Panc1 (cell line): ENCODE data around the gene DLG2. TPM values are rescaled to one million over a fixed set of nuclear protein-coding genes. Genes with fewer than 3 reads are reported as not detected.

Source experiments
- ATAC-seq: fragments of 200-7000 bp; cut with Tn5 transposase; 2 replicates; pipeline ENCODE4 v1.9.1; 2020; ENCODE audit warnings: mild to moderate bottlenecking, moderate library complexity
- BruUV-seq: library from RNA; stranded (reverse); fragments of 400-500 nt; replicated peaks from 2 replicates; lab custom pipeline; 2021; lab: Mats Ljungman, UMichigan
- CTCF ChIA-PET: fragments of 300-600 bp; sonication (Branson Sonifier 250); formaldehyde crosslinking; loops from one replicate; lab custom pipeline; 2022; ENCODE audit warnings: antibody characterized with exemption; lab: Charles Lee
- POLR2A ChIA-PET: fragments of 300-600 bp; sonication (Branson Sonifier 250); formaldehyde crosslinking; loops from one replicate; lab custom pipeline; 2022; ENCODE audit warnings: antibody characterized with exemption; lab: Charles Lee
- DNase-seq: peaks from one replicate; pipeline ENCODE4 v3.0.0-alpha.2; 2010; ENCODE audit warnings: low read depth, low spot score
- H3K27ac ChIP-seq: 2 replicates; pipeline ENCODE4 v1.5.1; 2011; ENCODE audit warnings: mild to moderate bottlenecking, low read length, inconsistent platforms
- H3K27me3 ChIP-seq: fragments of 200-500 bp; sonication (Bioruptor generic); 2 replicates; pipeline ENCODE4 v1.6.0; 2014; ENCODE audit warnings: low read length, inconsistent platforms; ENCODE audit not compliant: control insufficient read depth, insufficient read depth
- H3K36me3 ChIP-seq: fragments of 200-500 bp; sonication (Bioruptor generic); 2 replicates; pipeline ENCODE4 v1.5.1; 2014; ENCODE audit warnings: inconsistent platforms, mild to moderate bottlenecking, low read length, moderate library complexity; ENCODE audit not compliant: control insufficient read depth, insufficient read depth
- H3K4me1 ChIP-seq: 2 replicates; pipeline ENCODE4 v1.5.1; 2011; ENCODE audit warnings: inconsistent platforms, mild to moderate bottlenecking, low read length, moderate library complexity; ENCODE audit not compliant: control insufficient read depth, insufficient read depth
- H3K4me3 ChIP-seq, 2 experiments: 2 replicates each; pipeline ENCODE4 v1.5.1; 2011 to 2012; ENCODE audit warnings: low read depth in 2 of 2, low read length in 2 of 2, mild to moderate bottlenecking in 2 of 2, inconsistent platforms in 1 of 2, moderate library complexity in 1 of 2
- H3K9me3 ChIP-seq: fragments of 200-500 bp; sonication (Bioruptor generic); 2 replicates; pipeline ENCODE4 v1.5.1; 2014; ENCODE audit warnings: low read depth, mild to moderate bottlenecking, inconsistent platforms, low read length, moderate library complexity; ENCODE audit not compliant: control insufficient read depth, insufficient read depth
- POLR2AphosphoS5 ChIP-seq: IDR thresholded peaks from 2 replicates; pipeline ENCODE4 v1.6.1; 2012; ENCODE audit warnings: mild to moderate bottlenecking, low read depth, low read length, moderate library complexity
- SIN3A ChIP-seq: IDR thresholded peaks from 2 replicates; pipeline ENCODE4 v1.6.1; 2012; ENCODE audit warnings: low read depth, mild to moderate bottlenecking, low read length, moderate library complexity, borderline replicate concordance; ENCODE audit not compliant: insufficient read depth
- TCF7L2 ChIP-seq: IDR thresholded peaks from 2 replicates; pipeline ENCODE4 v1.6.1; 2011; ENCODE audit warnings: mild to moderate bottlenecking, low read depth, low read length, inconsistent platforms
- in situ Hi-C: cut with HindIII; loops from 2 replicates; pipeline ENCODE4 v1.10.0; 2016; ENCODE audit warnings: low sequenced_read_pairs, low pct_unique_long_range_greater_than_20kb
- intact Hi-C: fragments of 100-400 bp; cut with micrococcal nuclease; formaldehyde crosslinking; loops from one replicate; pipeline ENCODE4 v1.10.0; 2022; ENCODE audit not compliant: unreplicated experiment
- total RNA-seq: library from RNA; stranded (reverse); gene quantifications from one replicate; pipeline ENCODE4 v1.2.1, GENCODE V29; 2021; ENCODE audit not compliant: unreplicated experiment
- TF ChIP-seq, protein P1 (sequence below), 2 experiments: IDR thresholded peaks; 2 replicates each; pipeline ENCODE4 v1.6.1; 2011 to 2012; ENCODE audit warnings: low read depth in 2 of 2, control low read depth in 1 of 2, low read length in 1 of 2, mild to moderate bottlenecking in 1 of 2, moderate library complexity in 1 of 2; ENCODE audit not compliant: insufficient read depth in 1 of 2
- TF ChIP-seq, protein P2 (sequence below): fragments of 450-650 bp; IDR thresholded peaks from 2 replicates; pipeline ENCODE4 v1.5.1; 2017; ENCODE audit warnings: mild to moderate bottlenecking

DLG2 gene
- total RNA-seq, 1 experiment from 2014 or later, result 4.2 TPM

DNA sequence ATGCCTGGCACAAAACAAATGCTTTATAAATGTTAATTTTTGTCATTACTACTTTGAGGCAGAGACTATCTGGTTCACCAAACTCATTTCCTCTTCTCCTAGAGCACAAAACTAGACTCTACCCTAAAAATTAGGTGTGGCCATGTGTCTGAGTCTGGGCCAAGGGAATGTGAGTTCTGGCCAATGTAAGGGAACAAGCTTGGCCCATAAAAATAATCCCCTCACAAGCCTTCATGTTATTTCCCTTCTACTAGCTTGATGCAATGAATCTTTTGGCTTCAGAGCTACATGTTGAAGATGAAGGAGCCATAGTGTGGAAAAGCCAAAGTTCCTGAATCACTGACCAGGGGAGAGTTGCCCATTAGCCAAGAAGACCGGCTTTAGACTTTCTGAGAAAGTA is 1934.5 kb downstream of the DLG2 start:
- no peaks in the 10 kb centered on the region for H3K36me3 ChIP-seq
- in situ Hi-C loops, result no loop called here
- BruUV-seq, result no TSS peak
- POLR2A ChIA-PET, result no interaction called here
- no peaks in the 10 kb centered on the region for H3K4me1 ChIP-seq
- CTCF ChIA-PET, result no interaction called here
- intact Hi-C loops, result no loop called here
- no peak overlapping the region for H3K27ac ChIP-seq
- no peak for DNase-seq
- no peak overlapping the region for H3K4me3 ChIP-seq
- H3K9me3 ChIP-seq, result no peaks in the 10 kb centered on the region
- H3K27me3 ChIP-seq, result 0 out of 2 replicates have a peak, but pooled peaks cover 8% of the 10 kb centered on the region
- ATAC-seq, result no peak
- TF ChIP-seq, protein P1, sequence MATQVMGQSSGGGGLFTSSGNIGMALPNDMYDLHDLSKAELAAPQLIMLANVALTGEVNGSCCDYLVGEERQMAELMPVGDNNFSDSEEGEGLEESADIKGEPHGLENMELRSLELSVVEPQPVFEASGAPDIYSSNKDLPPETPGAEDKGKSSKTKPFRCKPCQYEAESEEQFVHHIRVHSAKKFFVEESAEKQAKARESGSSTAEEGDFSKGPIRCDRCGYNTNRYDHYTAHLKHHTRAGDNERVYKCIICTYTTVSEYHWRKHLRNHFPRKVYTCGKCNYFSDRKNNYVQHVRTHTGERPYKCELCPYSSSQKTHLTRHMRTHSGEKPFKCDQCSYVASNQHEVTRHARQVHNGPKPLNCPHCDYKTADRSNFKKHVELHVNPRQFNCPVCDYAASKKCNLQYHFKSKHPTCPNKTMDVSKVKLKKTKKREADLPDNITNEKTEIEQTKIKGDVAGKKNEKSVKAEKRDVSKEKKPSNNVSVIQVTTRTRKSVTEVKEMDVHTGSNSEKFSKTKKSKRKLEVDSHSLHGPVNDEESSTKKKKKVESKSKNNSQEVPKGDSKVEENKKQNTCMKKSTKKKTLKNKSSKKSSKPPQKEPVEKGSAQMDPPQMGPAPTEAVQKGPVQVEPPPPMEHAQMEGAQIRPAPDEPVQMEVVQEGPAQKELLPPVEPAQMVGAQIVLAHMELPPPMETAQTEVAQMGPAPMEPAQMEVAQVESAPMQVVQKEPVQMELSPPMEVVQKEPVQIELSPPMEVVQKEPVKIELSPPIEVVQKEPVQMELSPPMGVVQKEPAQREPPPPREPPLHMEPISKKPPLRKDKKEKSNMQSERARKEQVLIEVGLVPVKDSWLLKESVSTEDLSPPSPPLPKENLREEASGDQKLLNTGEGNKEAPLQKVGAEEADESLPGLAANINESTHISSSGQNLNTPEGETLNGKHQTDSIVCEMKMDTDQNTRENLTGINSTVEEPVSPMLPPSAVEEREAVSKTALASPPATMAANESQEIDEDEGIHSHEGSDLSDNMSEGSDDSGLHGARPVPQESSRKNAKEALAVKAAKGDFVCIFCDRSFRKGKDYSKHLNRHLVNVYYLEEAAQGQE (IDR thresholded peaks at IDR 0.05; ENCODE audit: insufficient read depth in 1 of 2, low read depth in 2 of 2, low read length in 1 of 2), result no peak
- TF ChIP-seq, protein P2, sequence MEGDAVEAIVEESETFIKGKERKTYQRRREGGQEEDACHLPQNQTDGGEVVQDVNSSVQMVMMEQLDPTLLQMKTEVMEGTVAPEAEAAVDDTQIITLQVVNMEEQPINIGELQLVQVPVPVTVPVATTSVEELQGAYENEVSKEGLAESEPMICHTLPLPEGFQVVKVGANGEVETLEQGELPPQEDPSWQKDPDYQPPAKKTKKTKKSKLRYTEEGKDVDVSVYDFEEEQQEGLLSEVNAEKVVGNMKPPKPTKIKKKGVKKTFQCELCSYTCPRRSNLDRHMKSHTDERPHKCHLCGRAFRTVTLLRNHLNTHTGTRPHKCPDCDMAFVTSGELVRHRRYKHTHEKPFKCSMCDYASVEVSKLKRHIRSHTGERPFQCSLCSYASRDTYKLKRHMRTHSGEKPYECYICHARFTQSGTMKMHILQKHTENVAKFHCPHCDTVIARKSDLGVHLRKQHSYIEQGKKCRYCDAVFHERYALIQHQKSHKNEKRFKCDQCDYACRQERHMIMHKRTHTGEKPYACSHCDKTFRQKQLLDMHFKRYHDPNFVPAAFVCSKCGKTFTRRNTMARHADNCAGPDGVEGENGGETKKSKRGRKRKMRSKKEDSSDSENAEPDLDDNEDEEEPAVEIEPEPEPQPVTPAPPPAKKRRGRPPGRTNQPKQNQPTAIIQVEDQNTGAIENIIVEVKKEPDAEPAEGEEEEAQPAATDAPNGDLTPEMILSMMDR, result no peak
- TF ChIP-seq SIN3A (no peak), POLR2AphosphoS5 (no peak), TCF7L2 (no peak)

GRCh38 chr11:83691451-83691950 is 1935.6 kb downstream of the DLG2 start:
- ChIA-PET CTCF (no interaction called here), POLR2A (no interaction called here)
- no peak overlapping the region for H3K27ac ChIP-seq
- in situ Hi-C loops (no loop called here), intact Hi-C loops (no loop called here)
- ATAC-seq, result no peak
- TF ChIP-seq, protein P2, result no peak
- no peak for TF ChIP-seq SIN3A
- TF ChIP-seq, protein P1 (IDR thresholded peaks at IDR 0.05; ENCODE audit: insufficient read depth in 1 of 2, low read depth in 2 of 2, low read length in 1 of 2), result no peak
- no peaks in the 10 kb centered on the region for H3K36me3 ChIP-seq
- no TSS peak for BruUV-seq
- no peaks in the 10 kb centered on the region for H3K4me1 ChIP-seq
- no peak overlapping the region for H3K4me3 ChIP-seq
- DNase-seq, result no peak
- no peaks in the 10 kb centered on the region for H3K9me3 ChIP-seq
- H3K27me3 ChIP-seq, result 0 out of 2 replicates have a peak, but pooled peaks cover 8% of the 10 kb centered on the region
